ENCODE data around the gene BCL10.
"Not testable (repeated sequence)": the region's sequence is repeated elsewhere in the genome, so short reads cannot be mapped to it uniquely, and the experiment has no call there.

Gene BCL10

DNA sequence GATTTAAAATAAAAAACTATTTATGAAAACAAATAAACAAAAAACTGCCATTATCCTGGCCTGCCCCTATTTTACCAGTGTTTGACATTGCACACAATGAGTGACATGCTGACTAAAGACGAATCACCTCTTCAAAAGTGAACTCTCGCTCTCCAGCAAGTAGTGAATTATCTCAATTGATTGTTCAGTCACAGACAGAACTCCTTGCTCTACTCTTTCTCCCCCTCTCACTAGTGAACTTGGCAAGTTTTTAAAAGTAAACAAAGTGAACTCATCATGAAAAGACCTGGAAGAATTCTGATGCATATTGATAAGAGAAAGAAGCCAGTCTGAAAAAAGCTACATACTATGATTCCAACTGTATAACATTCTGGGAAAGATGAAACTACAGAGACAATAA lies 12.3 kb downstream of the BCL10 start:
- no peak for DNase-seq (ENCODE audit: low spot score)

DNA sequence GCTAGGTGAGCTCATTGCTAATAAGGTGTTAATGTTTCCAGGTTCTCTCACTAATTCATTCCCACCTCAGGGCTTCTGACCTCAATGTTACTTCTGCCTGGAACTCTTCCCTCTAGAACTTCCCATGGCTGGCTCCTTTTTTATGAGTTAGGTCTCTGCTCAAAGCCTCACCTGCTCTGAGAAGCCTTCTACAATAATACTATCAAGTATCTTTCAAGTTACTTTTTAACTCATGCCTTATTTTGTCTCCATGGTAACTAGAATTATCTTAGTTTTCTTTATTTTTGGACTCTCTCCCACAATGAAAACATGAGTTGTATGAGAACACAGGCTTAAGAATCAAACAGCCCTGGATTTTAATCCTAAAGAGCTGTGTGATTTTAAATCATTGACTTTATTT lies 13.4 kb downstream of the BCL10 start:
- DNase-seq (ENCODE audit: low spot score) = no peak

DNA sequence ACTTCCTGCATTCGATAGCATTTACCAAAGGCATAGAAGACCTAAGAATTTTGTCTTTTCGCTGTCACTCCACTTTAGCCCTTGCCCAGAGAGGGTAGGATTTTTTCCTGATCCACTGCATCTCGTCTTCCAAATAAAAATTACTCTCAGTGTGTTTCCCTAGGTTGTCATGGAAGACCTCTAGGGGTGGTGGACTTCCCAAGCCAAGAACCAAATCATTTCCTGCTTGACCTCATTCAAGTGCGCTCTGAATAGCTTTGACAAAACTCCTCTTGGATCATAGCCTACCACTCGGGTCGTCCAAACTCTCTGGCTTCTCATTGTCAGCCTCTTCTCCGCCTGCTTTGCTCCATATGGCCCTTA lies 16.5 kb downstream of the BCL10 start:
- DNase-seq (ENCODE audit: low spot score) = no peak

DNA sequence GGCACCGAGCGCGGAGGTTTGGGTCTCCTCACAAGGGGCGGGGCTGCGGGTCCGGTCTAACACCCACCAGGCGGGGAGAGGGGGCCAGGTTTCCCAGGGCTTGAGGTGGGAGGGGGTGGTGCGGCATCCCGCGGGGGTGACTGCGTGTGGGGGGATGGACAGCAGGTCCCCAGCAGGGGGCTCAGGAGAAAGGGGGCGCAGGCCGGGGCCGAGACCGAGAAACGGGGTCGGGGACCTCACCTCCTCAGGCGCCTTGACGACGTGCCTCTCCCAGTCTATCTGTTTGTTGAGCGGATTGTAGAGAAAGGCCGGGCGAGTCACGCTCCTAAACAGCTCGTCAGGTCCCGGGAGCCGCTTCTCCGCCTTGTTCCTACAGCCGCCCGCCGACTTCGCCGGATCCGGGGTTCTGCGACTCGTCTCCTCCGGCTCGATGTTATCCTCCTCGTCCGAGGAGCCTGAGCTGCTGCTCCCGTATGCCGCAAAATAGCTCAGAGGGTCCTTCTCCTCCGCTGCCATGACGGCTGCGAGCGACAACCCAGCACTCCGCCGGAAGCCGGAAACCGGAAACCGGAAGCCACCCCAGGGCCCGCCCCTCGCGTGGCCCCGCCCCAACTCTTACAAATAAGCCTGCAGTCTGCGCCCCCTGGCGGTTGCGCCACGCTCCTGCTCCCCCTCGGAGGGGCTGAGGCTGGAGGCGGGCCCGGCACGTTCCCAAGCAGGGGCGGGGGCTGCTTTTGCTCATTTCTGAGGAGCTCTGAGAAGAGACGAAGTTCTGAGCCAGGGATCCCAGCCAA lies 17.1 kb downstream of the BCL10 start, which contains the start of gene C1orf52:
Gene C1orf52 (minus strand): TSS at position 545 of the 794 bp plus-strand sequence. CDS start 29 bp downstream, at position 516.
- peak; percentile 94 for DNase-seq (ENCODE audit: low spot score)

DNA sequence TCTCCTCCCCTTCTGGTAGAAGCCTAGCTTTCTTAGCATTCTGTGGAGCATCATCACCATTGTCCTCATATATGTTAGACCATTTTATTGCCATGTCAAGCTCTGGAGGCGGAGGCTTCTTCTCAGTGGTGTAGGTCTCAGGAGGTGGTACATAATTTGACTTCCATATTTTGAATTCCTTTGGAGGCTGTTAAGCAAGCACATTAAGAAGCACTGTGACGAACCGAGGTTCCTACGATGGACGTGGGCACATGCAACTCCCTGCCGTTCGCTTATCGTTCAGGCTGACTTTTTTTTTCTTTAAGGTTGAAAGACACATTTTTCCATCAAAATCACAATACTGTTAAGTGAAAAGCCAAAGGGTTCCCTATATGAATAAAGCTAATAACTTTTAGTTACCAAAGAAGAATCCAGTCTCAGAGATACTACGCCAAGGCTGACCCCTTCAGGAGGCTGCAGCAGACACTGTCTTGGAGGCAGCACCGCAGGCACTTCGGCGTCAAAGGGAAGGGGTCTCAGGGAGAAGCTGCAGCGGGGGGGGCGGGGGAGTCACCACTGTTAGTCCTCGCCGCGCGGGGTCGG lies 17.8 kb downstream of the BCL10 start:
- no peak for DNase-seq (ENCODE audit: low spot score)

DNA sequence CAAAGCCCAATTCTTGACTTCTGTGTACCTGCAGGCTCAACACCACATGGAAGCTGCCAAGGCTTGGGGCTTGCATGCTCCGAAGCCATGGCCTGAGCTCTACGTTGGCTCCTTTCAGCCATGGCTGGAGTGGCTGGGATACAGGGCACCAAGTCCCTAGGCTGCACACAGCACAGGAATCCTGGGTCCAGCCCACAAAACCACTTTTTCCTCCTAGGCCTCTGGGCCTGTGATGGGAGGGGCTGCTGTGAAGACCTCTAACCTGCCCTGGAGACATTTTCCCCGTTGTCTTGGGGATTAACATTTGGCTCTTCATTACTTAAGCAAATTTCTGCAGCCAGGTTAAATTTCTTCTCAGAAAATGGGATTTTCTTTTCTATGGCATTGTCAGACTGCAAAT lies 27.4 kb downstream of the BCL10 start:
- not testable (repeated sequence) for DNase-seq (ENCODE audit: low spot score)

DNA sequence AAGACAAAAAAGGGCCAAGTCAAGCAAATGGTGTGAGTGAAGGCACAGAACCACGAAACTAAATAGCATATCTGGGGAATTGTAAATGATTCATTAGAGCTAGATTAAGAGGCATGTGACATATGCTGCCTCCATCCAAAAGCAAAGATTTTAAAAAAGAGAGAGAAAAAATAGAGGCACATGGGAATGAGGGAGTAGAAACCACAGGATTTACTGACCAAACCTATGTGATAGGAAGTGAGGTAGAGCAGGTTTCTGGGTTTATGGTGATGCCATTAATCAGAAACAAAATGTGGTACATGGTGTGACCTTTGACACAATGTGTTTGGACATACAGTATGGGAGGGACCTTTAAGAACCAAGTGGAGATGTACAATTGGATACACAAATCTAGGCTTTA lies 30.5 kb downstream of the BCL10 start:
- no peak for DNase-seq (ENCODE audit: low spot score)

DNA sequence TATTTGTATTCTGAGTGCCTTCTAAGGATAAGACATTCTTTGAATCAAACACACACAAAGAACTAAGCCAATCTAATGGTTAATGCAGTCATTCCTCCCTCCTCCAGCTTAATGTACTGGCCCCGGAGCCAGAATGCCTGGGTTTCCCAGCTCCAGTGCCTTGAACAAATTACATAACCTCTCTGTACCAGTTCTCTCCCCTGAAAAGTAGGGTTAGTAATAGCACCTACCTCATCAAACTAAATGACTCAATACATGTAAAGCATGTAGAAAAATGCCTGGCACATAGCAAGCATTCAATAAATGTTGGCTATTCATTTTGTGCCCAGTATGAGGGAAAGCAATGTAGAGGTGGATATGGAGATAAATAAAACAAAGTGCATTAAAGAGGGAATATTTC lies 31.0 kb downstream of the BCL10 start:
- DNase-seq (ENCODE audit: low spot score) = no peak

DNA sequence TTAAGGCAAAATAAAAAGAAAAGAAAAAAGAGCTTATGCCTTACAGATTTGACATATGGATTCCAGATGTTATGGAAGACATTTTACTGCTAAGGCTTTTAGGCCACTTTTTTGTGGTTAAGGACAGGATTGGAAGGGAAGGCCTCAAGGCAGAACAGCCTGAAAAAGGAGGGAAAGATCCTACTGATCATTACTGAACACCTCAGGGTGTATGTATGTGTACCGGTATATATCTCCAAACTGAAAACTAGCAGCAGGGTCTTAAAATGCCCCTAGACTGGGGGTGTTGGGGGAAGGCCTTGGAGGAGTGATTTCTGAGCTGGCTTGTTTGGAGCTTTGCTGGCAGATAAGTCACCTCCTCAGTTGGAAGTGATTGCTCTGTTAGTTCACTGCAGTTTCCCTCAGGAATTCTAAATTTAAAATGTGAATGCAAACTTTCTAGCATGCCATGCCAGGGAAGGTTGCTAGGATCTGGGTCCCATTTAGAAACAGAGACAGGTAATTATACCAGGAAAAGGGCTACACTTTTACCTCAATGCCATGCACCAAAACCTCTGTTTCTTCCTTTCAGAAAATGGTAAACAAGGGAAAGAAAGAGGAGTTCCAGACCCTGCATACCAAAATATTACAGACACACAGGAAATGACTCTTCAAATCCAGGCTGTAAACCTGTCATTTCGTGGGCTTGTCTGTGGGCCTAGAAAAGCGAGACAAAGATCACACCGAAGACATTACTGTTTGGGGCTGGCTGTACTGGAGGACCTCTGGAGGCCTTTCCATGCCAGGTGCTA lies 32.0 kb downstream of the BCL10 start:
- no peak for DNase-seq (ENCODE audit: low spot score)

DNA sequence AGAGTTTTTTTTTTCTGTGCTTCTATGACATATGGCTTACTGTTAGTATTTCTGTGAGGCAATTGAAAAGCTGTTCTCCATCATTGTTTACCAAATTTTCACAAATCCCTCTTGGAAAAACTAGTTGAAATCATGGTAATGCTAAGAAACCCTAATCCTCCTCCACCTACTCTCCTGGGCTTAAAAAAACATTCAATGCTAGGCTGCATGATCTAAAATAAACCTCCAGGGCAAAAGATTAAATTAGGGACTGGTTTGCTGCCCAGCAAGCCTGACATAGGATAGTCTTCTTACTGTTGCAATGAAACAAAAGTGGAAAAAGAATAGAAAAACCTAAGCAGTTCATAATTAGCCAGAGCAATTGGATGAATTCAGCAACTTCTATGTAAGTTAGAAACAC lies 33.1 kb downstream of the BCL10 start:
- DNase-seq (ENCODE audit: low spot score) = no peak

DNA sequence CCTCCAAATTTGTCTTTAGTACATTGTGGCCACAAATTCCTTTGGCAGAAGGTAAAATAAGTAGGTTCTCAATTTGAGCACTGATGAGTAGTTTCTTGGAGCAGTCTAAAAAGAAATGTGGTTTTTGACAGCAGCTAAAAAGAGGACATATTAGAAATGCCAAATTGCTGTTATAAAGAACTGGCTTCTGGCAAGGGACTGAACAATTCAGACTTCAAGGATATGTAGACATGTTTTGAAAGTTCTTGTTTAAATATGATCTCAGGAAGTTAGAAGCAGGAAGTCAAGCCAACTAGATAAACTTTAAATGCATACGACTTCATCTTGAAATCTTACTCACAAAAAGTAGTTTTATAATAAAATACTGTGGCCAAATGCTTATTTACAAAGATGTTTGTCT lies 35.8 kb downstream of the BCL10 start:
- no peak for DNase-seq (ENCODE audit: low spot score)

DNA sequence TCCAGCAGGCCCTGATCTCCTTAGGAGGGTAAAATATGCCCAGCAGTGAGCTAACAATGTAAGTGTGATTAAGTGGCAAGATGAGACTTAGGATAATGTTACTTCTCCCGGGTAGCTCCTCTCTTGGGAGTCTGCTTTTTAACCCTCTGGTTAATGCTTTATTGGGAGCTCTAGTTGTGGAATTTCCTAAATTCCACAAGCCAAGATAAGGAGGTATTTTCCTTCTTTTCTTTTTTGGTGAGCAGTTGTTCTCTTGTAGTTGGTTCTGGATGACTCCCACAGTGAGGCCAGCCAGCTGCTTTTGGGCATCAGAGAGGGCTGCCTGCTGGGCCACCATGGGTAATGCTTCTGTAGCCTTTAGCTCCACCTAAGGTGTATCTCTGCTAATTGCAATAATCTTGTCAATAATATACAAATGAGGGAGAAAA lies 36.2 kb downstream of the BCL10 start:
- no peak for DNase-seq (ENCODE audit: low spot score)

DNA sequence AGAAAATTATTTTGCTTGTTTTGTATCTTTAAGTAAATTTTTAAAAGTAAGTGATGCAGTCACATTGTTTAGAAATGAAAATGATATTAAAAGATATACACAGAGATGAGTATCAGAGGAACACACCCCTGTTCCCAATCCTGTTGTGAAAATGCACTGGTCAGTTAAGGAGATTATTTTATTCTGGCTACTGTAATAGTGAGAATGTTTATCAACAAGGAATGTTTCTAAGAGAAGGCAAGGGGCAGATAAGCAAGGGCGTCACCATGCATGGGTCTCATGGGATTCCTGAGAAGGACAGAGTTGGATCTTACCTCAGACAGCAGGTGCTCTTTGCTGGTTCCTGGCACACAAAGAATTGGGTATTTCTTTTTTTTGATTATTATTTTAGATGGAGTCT lies 38.8 kb downstream of the BCL10 start:
- no peak for DNase-seq (ENCODE audit: low spot score)

DNA sequence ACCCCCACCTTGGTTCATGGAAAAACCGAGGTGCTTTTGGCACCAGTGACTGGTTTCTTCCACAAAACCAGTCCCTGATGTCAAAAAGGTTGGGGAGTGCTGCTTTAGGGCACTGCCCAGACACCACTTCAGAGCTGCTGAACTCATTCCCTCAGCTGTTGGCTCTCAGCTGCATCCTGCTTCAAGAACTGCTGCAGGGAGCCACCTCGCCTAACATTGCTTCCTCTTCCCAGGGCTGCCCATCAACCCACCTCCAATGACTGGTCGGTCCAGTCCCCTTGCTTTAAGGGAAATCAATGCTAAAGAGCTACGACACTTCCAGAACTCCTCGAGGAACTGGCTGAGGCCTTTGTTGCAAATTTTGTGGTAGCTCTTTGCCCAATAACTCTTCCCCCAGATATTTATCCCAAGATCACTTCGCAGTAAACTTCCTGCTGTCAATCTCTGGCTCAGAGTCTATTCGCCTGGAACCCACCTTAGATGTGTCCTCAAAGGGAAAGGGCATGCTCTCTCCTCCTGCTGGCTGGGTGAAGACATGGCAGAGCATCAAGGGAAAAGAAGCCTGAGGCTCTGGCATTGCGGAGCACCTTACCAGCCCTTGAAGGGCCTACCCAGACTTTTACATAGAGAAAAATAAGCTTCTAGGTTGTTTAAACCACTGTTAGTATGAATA lies 46.0 kb downstream of the BCL10 start:
- no peak for DNase-seq (ENCODE audit: low spot score)

DNA sequence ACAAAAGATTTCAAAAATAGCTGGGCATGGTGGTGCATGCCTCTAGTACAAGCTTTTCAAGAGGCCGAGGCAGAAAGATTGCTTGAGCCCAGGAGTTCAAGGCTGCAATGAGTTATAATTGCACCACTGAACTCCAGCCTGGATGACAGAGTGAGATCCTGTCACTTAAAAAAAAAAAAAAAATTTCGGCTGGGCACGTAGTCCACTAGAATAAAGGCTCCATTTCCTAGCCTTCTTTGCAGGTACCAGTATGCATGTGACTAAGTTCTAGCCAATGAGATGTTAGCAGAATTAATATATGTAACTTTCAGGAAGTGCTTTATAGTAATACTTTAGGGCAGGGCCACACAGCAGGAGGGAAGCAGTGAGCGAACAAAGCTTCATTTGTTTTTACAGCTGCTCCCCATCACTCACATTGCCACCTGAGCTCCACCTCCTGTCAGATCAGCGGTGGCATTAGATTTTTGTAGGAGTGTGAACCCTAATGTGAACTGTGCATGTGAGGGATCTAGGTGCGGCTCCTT lies 46.8 kb downstream of the BCL10 start:
- DNase-seq (ENCODE audit: low spot score) = no peak

DNA sequence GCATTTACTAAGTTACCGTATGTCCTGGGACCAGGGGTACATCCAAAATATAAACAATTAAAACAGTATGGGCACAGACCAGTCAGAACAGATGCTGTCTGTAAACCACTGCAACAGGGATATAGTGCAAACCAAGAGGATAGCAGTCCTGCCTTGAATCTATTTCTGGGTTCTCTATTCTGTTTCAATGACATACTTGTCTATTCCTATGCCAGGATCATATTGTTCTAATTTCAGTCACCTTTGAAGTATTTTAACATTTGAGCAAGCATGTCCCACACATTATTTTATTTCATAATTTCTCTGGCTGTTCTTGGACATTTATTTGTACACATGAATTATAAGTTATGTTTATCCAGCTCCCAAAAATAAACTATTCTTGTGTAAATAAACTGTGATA lies 47.5 kb downstream of the BCL10 start:
- DNase-seq (ENCODE audit: low spot score) = no peak

DNA sequence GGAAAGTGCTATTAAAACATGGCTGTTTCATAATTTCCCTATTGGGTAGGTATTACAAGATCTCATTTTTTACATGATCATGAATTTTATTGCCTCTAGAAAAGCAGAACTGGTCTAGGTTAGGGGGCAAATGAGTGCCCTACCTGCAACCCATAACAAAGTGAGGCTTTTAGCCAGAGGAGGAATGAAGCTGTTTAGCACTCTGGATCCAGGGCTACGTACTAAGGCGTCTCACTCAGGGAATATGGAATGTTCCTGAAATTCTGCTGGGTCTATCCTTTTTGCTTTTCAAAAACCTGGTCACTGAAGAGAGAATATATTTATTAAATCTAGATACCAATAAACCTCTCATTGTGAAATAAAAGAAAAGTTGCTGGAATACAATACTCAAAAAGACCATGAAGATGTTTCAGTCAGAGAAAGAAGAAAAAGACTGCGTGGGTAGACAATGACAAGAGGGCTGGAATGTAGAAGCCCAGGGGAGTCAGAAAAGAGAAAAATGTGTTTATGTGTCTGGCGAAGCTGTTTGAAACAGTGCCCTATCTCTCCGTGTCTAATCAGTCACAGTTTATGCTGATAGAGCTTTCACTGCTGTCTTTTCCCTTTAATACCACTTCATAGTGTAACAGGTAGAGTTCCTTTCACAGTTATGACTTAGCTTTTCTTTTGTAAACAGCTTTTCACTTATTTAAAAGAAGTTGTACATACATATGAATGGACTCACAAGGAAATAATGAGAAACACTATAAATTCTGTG lies 50.6 kb downstream of the BCL10 start:
- no peak for DNase-seq (ENCODE audit: low spot score)

DNA sequence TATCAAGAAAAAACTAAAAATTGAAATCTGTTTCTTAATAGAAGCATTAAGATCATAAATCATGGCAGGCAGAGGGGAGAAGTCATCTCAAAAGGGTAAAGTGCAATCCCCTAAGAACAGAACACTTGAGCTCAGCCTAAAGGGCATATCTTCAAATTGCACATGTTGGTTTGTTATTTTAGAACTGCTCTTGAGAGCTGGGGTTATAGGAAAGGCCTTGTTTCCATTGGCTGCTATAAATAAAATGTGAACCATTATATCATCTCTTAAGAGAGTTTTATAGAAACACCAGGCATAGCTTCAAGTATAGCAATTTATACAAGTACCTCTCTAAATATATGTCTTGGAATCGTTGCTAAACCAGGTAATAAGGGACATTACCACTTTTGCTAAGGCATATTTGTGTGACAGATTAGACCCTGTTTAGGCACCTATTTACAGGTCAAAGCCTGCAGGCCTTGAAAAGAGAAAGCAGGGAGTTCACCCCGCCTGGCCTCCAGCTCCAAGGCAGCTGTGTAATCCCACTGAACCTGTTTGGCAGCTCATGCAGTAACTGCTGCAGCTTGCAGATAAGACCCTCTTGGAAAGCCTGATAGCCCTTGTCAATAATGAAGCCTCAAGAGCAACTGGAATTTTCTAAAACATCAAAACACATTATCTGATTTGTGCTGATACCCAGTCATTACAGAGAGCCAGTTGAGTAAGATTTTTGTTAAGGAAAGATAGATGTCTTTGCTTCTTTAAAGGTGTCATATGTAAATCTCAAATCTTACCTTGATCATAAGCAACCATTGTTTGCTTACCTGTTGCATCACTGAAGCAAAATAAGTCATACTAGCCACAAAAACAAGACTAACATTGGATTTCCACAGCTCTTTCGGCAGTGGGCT lies 51.5 kb downstream of the BCL10 start:
- peak; percentile 41 for DNase-seq (ENCODE audit: low spot score)

DNA sequence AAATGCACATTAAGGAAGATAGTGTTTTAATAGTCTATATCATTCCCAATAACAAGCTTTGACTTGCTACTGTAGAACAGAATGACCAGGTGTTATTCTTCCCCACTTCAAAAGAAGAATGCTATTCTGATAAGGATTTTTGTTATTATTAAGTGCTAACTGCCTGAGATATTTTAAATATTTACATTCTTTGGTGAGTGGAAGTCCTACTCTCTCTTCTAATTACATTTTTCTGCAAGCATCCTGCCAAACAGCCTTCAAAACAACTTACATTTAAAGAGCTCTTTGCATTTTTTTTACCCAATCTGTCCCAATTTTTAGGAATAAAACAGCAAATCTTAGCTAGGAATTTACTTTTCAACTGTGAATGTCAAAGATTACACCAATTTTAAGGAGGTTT lies 52.1 kb downstream of the BCL10 start:
- DNase-seq (ENCODE audit: low spot score) = no peak

DNA sequence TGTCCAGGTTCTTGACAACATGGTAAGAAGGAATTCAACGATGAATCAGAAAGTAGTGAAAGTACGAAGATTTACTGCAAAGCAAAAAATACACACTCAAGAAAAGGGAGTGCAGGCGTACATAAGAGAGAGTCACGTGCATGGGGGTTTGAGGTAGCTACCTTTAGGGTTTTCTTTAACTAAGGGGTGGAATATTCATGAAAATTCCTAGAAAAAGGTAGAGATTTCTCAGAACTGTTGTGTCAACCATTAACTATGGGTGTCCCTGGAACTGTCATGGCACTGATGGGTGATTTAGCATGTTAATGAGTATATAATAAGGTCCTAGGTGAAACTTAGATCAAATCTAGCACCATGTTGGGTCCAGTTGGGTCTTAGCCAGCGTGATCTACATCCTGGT lies 53.1 kb downstream of the BCL10 start:
- no peak for DNase-seq (ENCODE audit: low spot score)
